Stimulated activated CD8-positive, alpha-beta memory T cell treated with anti-CD3 and anti-CD28 coated beads, Interleukin-15, amount 100 ng/mL, for 1 hour (primary cell): Measurements from ENCODE around the gene USP50.
"Not testable (repeated sequence)": the region's sequence is repeated elsewhere in the genome, so short reads cannot be mapped to it uniquely, and the experiment has no call there.

Experiments used
- DNase-seq: peaks from one replicate; pipeline ENCODE4 v3.0.0-alpha.2; 2020; ENCODE audit warnings: low read depth

Gene USP50

GRCh38 chr15:50503144-50503543 is 43.3 kb downstream of the USP50 start:
- DNase-seq, result no peak

- no peak for DNase-seq
These were observed 44.7 kb downstream of the USP50 start for GRCh38 chr15:50501815-50502214.

- DNase-seq, result no peak
These were observed 46.1 kb downstream of the USP50 start for GRCh38 chr15:50500352-50500751.

- no peak for DNase-seq
These were observed 49.8 kb downstream of the USP50 start for GRCh38 chr15:50496692-50497091.

GRCh38 chr15:50494547-50494946 is 51.9 kb downstream of the USP50 start:
- not testable (repeated sequence) for DNase-seq

GRCh38 chr15:50493625-50494024 is 52.8 kb downstream of the USP50 start:
- no peak for DNase-seq

GRCh38 chr15:50487287-50487686 is 59.2 kb downstream of the USP50 start:
- no peak for DNase-seq

GRCh38 chr15:50485389-50485788 is 61.1 kb downstream of the USP50 start:
- DNase-seq, result no peak

- DNase-seq, result no peak
These were observed 61.7 kb downstream of the USP50 start for GRCh38 chr15:50484781-50485180.

GRCh38 chr15:50476143-50476542 is 70.3 kb downstream of the USP50 start:
- DNase-seq, result no peak

- no peak for DNase-seq
These were observed 75.4 kb downstream of the USP50 start for GRCh38 chr15:50471072-50471471.

GRCh38 chr15:50463423-50464358 is 82.8 kb downstream of the USP50 start:
- DNase-seq, result no peak

- no peak for DNase-seq
These were observed 87.9 kb downstream of the USP50 start for GRCh38 chr15:50458348-50459112.

- DNase-seq, result no peak
These were observed 93.5 kb downstream of the USP50 start for GRCh38 chr15:50452927-50453326.
